Heart left ventricle (tissue), 16 donors: ENCODE data around the gene AKNA. TPM values are rescaled to one million over a fixed set of nuclear protein-coding genes. Genes with fewer than 3 reads are reported as not detected.

Experiments
- ATAC-seq, 4 donors: fragments of 200-7000 bp; cut with Tn5 transposase; one replicate each; pipeline ENCODE4 v1.9.1; 2020 to 2022; ENCODE audit warnings: moderate library complexity in 4 of 4, mild to moderate bottlenecking in 3 of 4, moderate number of reproducible peaks in 1 of 4
- DNase-seq, 5 donors: peaks; one replicate each; pipeline ENCODE4 v3.0.0-alpha.2; 2020
- H3K27ac ChIP-seq, 12 donors: fragments of 200-600 bp; sonication (generic) in 4 of 12; one replicate each; pipeline versions ENCODE4 v1.5.0 to v1.8.0; 2016 to 2022; ENCODE audit warnings: mild to moderate bottlenecking in 2 of 12
- H3K27me3 ChIP-seq, 9 donors: fragments of 200-600 bp; sonication (generic) in 2 of 9; one replicate each; pipeline versions ENCODE4 v1.5.1 to v1.8.0; 2016 to 2022; ENCODE audit warnings: mild to moderate bottlenecking in 3 of 9
- H3K36me3 ChIP-seq, 9 donors: fragments of 200-600 bp; sonication (generic) in 2 of 9; one replicate each; pipeline versions ENCODE4 v1.5.0 to v1.8.0; 2018 to 2022; ENCODE audit warnings: mild to moderate bottlenecking in 2 of 9
- H3K4me1 ChIP-seq, 12 donors: fragments of 200-600 bp; sonication (generic) in 4 of 12; one replicate each; pipeline versions ENCODE4 v1.5.0 to v1.8.0; 2016 to 2022; ENCODE audit warnings: mild to moderate bottlenecking in 3 of 12
- H3K4me3 ChIP-seq, 12 donors: fragments of 200-600 bp; sonication (generic) in 4 of 12; one replicate each; pipeline versions ENCODE4 v1.5.0 to v1.8.0; 2017 to 2022; ENCODE audit warnings: mild to moderate bottlenecking in 9 of 12, moderate library complexity in 4 of 12
- H3K9me3 ChIP-seq, 12 donors: fragments of 200-600 bp; sonication (generic) in 4 of 12; one replicate each; pipeline versions ENCODE4 v1.5.0 to v1.8.0; 2016 to 2022; ENCODE audit warnings: mild to moderate bottlenecking in 1 of 12
- POLR2A ChIP-seq, 2 donors: fragments of 450-650 bp; IDR thresholded peaks; one replicate each; pipeline ENCODE4 v1.6.1; 2017; ENCODE audit warnings: antibody characterized with exemption in 2 of 2, mild to moderate bottlenecking in 2 of 2, moderate library complexity in 2 of 2
- WGBS, 4 donors: extraction: QIAGEN DNeasy Blood & Tissue Kit in 2 of 4; methylation state at CpG; one replicate each; pipeline versions ENCODE4 v1.1.5 to v1.1.7; 2013 to 2018; 5-methylcytosine and 5-hydroxymethylcytosine counted together
- intact Hi-C, 10 donors: fragments of 100-400 bp; cut with DNase I; formaldehyde crosslinking; loops; one replicate each; pipeline versions ENCODE4 v1.11.1 to v1.14.2; 2022
- polyA plus RNA-seq, 2 donors: library from polyadenylated mRNA; stranded (reverse); fragments of 200-250 nt; gene quantifications; one replicate each; pipeline ENCODE4 v1.2.3, GENCODE V29; 2013
- total RNA-seq, 9 donors: library from RNA; depleted of rRNA in 2 of 9; stranded (reverse); fragments of >200 nt in 2 of 9; fragmentation: NEBNext Ultra II Directional in 3 of 9; extraction: Animal tissue kit (Norgen Biotek cat#: 25700) in 3 of 9; gene quantifications; one replicate each; pipeline versions ENCODE4 v1.1.0 to v1.2.4, GENCODE V29; 2016 to 2023
- TF ChIP-seq, protein P1 (sequence below), 12 donors: fragments of 200-600 bp; sonication (generic) in 4 of 12; IDR thresholded peaks; one replicate each; pipeline versions ENCODE4 v1.5.0 to v1.8.0; 2018 to 2022; ENCODE audit warnings: antibody characterized with exemption in 12 of 12, mild to moderate bottlenecking in 5 of 12
- donor health status: ischemic (EF 13 %, LVEDD 7.1; RV severe dilation, severe dysfunction).
- donor health status: healthy with polysubstance abuse.
- donor health status: DM: no; HTN: yes; CAD: no.
- donor health status: DM: no; HTN: no; CAD: no.
- donor health status: ischemic (EF 25% LVEDD 6.9; RV normal size, moderate dysfunction).
- donor health status: ischemic (EF 25% LVEDD 5.7; RV mildly dilated, moderate dysfunction).
- donor health status: healthy.
- donor health status: DM: yes; HTN: yes; CAD: no.
- donor health status: ischemic (EF 35%, LVEDD 5.7; RV mildly dilated, moderate dysfunction).
- donor health status: nonischemic (EF 11% LVEDD 7.7; RV severe dilation, severe dysfunction).
- donor health status: DM: yes; HTN: yes; CAD: no.
- donor health status: PGD.
- donor health status: ischemic (EF 29% LVEDD 5.4; RV normal size, mild dysfunction).
- donor health status: nonischemic (EF 23%, LVEDD 6.1; RV moderate dilation, normal function).

AKNA gene
- total and polyA plus RNA-seq, 11 donors: 2.5 to 30.8 (median 4.4) TPM

DNA sequence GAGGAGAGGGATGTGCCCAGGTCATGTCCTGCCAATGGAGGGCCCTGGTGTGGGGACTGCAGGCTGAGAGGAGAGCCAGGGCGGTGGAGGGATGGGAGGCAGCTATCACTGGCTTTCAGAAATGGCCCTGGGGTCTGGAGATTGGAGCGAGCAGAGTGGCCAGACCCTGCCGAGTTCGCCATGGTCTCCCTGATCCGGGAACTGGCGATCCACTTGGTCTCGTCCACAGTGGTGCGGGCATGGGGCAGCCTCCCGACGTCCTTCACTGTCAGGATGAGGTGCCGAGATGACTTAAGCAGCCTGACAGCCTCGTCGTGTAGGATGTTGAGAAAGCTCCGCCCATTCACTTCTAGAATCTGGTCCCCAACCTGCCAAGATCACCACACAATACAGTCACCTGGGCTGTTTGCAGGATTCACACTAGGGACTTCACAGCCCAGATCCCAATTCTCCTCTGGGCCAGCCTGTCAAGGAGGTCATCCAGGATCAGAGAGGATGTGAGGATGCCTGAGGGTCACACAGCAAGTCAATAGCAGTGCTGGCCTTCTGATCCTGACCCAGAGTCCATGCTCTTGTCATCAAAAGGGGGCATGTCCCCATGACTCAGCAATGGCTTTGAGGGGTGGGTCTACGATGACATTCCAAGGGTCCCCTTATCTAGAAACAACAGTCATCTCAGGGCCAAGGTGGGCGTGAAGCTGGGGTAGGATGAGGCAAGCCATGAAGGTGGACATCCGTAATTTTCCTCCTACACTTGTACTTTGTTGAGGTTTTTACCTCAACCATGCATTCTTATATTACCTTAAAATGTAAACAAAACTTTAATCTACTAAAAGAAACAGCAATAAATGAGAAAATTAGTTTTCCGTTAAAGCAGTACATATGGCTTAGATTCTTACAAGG, 38.5 kb upstream of the AKNA start:
- Histone ChIP-seq H3K27ac (no peak overlapping the region), H3K36me3 (no peaks in the 10 kb centered on the region), H3K27me3 (peaks cover 0 to 8% (median 0%) of the 10 kb centered on the region in 9 donors), H3K9me3 (no peaks in the 10 kb centered on the region), H3K4me3 (no peak overlapping the region), H3K4me1 (no peaks in the 10 kb centered on the region)
- no peak for ATAC-seq
- 75 to 83% (median 78%) methylated on average over 18 of the region's 18 CpGs for WGBS, 4 donors
- DNase-seq: no peak
- TF ChIP-seq POLR2A (IDR thresholded peaks at IDR 0.05): no peak
- TF ChIP-seq, protein P1, sequence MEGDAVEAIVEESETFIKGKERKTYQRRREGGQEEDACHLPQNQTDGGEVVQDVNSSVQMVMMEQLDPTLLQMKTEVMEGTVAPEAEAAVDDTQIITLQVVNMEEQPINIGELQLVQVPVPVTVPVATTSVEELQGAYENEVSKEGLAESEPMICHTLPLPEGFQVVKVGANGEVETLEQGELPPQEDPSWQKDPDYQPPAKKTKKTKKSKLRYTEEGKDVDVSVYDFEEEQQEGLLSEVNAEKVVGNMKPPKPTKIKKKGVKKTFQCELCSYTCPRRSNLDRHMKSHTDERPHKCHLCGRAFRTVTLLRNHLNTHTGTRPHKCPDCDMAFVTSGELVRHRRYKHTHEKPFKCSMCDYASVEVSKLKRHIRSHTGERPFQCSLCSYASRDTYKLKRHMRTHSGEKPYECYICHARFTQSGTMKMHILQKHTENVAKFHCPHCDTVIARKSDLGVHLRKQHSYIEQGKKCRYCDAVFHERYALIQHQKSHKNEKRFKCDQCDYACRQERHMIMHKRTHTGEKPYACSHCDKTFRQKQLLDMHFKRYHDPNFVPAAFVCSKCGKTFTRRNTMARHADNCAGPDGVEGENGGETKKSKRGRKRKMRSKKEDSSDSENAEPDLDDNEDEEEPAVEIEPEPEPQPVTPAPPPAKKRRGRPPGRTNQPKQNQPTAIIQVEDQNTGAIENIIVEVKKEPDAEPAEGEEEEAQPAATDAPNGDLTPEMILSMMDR (IDR thresholded peaks at IDR 0.05): no peak
- intact Hi-C loops: no loop called here

DNA sequence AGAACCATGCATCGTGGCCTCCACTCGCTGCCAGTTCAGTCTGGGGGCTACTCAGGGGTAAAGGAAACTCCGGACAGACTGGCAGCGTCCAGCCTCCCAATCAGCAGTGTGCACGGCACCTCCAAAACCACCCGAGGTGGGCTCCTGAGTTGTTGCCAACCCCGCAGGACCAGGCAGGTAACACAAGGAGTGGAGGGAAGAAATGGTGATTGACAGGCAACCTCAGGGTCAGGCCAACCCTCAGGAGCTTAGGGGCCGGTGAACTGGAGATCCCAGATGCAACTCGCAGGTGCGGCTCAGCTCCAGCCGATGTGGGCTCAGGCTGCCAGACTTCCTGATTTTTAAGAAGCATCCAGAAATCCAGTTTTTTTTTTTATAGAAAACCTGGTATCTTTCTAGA, 37.3 kb upstream of the AKNA start:
- DNase-seq (no peak), ATAC-seq (no peak)
- Histone ChIP-seq H3K36me3 (no peaks in the 10 kb centered on the region), H3K27ac (no peak overlapping the region), H3K4me3 (no peak overlapping the region), H3K4me1 (no peaks in the 10 kb centered on the region), H3K9me3 (no peaks in the 10 kb centered on the region), H3K27me3 (peaks cover 0 to 8% (median 0%) of the 10 kb centered on the region in 9 donors)
- intact Hi-C loops: no loop called here
- WGBS, 4 donors: 83 to 94% (median 87%) methylated on average over 9 to 11 of the region's 11 CpGs
- TF ChIP-seq POLR2A (IDR thresholded peaks at IDR 0.05): no peak
- TF ChIP-seq, protein P1 (IDR thresholded peaks at IDR 0.05): no peak

DNA sequence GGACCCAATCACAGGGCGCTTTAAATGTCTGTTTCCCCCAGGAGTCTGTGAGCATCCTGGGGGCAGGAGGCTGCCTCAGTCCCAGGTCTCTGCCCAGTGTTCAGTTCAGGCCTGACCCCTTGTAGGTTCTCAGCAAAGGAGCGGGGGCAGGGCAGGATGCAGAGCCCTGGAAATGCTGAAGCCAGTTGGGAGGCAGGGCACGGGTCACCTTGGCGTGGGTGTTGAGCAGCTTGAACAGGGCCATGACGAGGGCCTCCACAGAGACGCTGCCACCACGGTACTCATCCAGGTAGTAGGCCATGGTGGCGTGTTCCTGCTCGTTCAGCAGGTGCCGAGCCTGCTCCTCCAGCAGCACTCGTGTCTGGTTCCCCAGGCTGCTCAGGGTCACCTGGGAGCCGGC, 36.3 kb upstream of the AKNA start:
- H3K4me3 ChIP-seq: no peak overlapping the region
- H3K36me3 ChIP-seq: no peaks in the 10 kb centered on the region
- no peaks in the 10 kb centered on the region for H3K9me3 ChIP-seq
- no peaks in the 10 kb centered on the region for H3K4me1 ChIP-seq
- H3K27ac ChIP-seq: no peak overlapping the region
- 72 to 80% (median 75%) methylated on average over 12 of the region's 12 CpGs for WGBS, 4 donors
- peaks cover 0 to 8% (median 0%) of the 10 kb centered on the region in 9 donors for H3K27me3 ChIP-seq
- no peak for ATAC-seq
- TF ChIP-seq, protein P1 (IDR thresholded peaks at IDR 0.05): no peak
- TF ChIP-seq POLR2A (IDR thresholded peaks at IDR 0.05): no peak
- DNase-seq: no peak
- intact Hi-C loops: no loop called here

DNA sequence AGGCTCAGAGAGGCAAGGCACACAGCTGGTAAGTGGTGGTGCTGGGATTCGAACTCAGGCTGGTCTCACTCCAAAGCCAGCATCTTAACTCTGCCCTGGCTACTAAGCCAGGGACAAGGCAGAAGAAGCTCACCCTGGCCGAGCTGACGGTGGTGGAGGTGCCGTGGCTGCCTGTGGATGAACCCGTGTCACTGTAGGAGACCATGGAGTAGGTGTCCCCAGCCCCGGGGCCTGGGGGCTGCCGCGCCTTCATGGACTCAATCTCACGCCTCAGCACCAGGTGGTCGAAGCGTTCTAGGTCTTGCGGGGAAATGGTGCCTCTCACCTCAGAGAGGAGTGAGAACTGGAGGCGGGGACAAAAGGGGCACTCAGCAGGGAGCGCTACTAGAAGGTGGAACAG, 35.4 kb upstream of the AKNA start:
- peaks cover 0 to 8% (median 0%) of the 10 kb centered on the region in 9 donors for H3K27me3 ChIP-seq
- no peak for TF ChIP-seq POLR2A (IDR thresholded peaks at IDR 0.05)
- TF ChIP-seq, protein P1 (IDR thresholded peaks at IDR 0.05): no peak
- no peaks in the 10 kb centered on the region for H3K4me1 ChIP-seq
- DNase-seq: no peak
- intact Hi-C loops: no loop called here
- H3K36me3 ChIP-seq: no peaks in the 10 kb centered on the region
- no peak overlapping the region for H3K27ac ChIP-seq
- WGBS, 4 donors: 84 to 90% (median 85%) methylated on average over 11 to 14 of the region's 14 CpGs
- no peak overlapping the region for H3K4me3 ChIP-seq
- no peak for ATAC-seq
- H3K9me3 ChIP-seq: no peaks in the 10 kb centered on the region
